Subcutaneous preadipocyte (primary cell): ENCODE data around the gene FGF10. TPM values are rescaled to one million over a fixed set of nuclear protein-coding genes. Genes with fewer than 3 reads are reported as not detected.

ENCODE experiments used
- total RNA-seq: library from RNA; depleted of rRNA; stranded (reverse); fragments of >200 nt; gene quantifications from 2 replicates; pipeline ENCODE4 v1.2.3, GENCODE V29; 2012

Gene FGF10
- under 0.01 TPM in 1 of 2 replicates, not detected in the other for total RNA-seq

GRCh38 chr5:44389090-44389822, at the start of gene FGF10:
Gene FGF10 (minus strand): TSS chr5:44389420. CDS start chr5:44388682, 738 bp downstream.

